Measurements from ENCODE around the gene PBX2.
"Not testable (repeated sequence)": the region's sequence is repeated elsewhere in the genome, so short reads cannot be mapped to it uniquely, and the experiment has no call there.

The PBX2 gene

DNA sequence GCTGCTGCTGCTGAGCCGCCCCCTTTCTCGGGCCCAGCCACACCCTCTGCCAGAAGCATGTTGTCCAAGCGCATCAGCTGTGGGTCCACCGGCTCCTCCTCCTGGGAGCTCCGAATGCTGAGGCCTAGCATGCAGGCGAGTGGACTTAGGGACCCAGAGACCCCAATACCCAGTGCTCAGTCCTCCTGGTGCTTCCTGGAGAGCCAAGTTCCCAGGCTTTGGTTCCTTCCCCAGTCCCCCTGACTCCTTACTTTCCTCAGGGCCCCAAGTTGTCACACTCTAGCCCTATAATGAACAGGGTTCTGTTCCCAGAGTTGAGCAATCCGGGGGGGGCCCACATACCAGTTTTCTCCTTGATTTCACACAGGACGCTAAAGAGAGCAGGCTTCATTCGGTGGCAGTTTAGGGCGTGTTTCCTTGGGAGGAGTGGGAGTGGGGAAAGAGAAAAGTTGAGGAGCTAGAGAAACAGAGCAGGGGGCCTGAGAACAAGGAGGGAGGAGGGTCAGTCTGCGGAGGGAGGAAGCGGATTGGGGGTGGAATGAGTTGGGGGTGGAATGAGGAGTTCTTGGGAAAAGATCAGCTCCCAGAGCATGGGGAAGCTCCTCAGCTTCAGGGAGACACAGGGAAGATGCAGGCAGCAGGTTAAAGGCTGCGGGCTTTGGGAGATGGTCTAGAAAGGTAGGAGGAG lies 1.5 kb downstream of the PBX2 start:
- no peaks in the 10 kb centered on the region for H3K27me3 ChIP-seq
- no peaks in the 10 kb centered on the region; the same call in 1 of the 2 replicates for H4K20me1 ChIP-seq
- H3K4me2 ChIP-seq, result peak overlapping the region; percentile 98
- TF ChIP-seq Cebpa-rat (IDR thresholded peaks at IDR 0.05), result no peak
- H3K9me3 ChIP-seq, result no peaks in the 10 kb centered on the region
- peak overlapping the region; percentile 80 for H3K4me3 ChIP-seq
- H3K4me1 ChIP-seq, result peaks cover 59% of the 10 kb centered on the region
- peak overlapping the region; percentile 95 for H3K9ac ChIP-seq
- H3K27ac ChIP-seq, result peak overlapping the region; percentile 94
- H3K36me3 ChIP-seq, result peaks cover 35% of the 10 kb centered on the region

DNA sequence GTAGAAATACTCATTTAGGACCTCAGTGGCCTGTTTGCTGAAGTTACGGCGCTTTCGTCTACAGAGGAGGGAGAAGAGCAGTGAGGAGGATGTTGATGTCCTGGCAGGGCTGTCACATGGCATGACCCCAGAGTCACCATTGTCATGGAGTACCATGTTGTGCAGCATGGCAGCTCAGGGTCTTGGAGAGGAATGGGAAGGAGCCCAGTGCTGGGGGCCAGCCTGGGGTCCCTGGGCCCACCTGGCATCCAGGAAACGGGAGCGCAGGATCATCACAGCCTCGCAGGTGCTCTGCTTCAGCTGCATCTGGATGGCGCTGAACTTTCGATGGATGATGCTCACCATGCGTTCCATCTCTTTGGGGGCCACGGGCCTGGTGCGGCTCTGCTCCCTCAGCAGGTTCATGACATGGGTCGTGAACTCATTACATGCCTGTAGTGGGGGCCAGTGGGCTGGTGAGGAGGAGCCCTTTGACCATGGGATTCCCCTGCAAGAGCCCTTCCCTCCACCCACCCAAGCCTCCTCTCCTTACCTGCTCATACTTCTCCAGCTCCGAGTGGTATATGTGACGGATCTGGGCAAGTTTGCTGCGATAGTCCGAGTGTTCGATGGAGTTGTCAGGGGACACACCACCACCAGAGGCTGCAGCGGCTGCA lies 2.1 kb downstream of the PBX2 start:
- peaks cover 42% of the 10 kb centered on the region for H3K36me3 ChIP-seq

DNA sequence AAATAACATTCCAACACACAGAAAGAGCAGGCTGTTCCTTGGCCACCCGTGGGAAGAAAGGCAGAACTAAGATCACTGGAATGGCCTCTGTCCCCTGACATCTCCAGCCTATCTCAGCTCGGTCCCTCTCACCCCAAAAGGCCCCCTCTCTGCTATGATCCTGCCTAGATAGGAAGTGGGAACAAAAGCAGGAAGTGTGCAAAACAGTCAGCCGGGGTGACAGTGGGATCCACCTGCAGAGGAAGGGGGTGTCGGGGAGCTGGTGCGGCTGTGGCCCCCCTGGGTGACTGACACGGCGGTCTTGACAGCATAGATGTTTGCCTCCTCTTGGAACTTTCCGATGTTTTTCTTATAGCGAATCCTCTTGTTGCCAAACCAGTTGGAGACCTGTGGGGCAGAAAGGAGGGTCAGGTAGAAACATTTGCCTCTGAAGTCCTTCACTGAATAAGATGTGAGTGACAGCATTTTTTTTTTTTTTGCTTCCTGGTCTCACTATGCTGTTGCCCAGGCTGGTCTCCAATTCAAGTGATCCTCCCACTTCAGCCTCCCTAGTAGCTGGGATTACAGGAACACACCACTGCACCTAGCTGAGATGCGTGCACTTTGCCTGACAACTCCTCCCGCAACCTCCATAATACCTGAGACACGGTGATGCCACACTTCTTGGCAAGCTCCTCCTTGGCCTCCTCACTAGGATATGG lies 2.8 kb downstream of the PBX2 start:
- no peaks in the 10 kb centered on the region for H3K27me3 ChIP-seq
- H3K36me3 ChIP-seq, result peaks cover 49% of the 10 kb centered on the region
- no peak overlapping the region for H3K4me3 ChIP-seq
- no peak for TF ChIP-seq Cebpa-rat (IDR thresholded peaks at IDR 0.05)
- H3K27ac ChIP-seq, result peak overlapping the region; percentile 32
- no peaks in the 10 kb centered on the region for H3K9me3 ChIP-seq
- H3K4me2 ChIP-seq, result peak overlapping the region; percentile 98
- H4K20me1 ChIP-seq, result no peaks in the 10 kb centered on the region; the same call in 1 of the 2 replicates
- peaks cover 48% of the 10 kb centered on the region for H3K4me1 ChIP-seq
- peak overlapping the region; percentile 46 for H3K9ac ChIP-seq

More for the DNA sequence above, 2.1 kb downstream of the PBX2 start:
- Histone ChIP-seq H3K27ac (peak overlapping the region; percentile 94; the same call in 1 of the 2 replicates), H3K4me1 (peaks cover 52% of the 10 kb centered on the region), H3K4me3 (peak overlapping the region; percentile 80; the same call in 1 of the 2 replicates), H3K4me2 (peak overlapping the region; percentile 98), H3K9ac (peak overlapping the region; percentile 95)
- H3K9me3 ChIP-seq, H3K27me3 ChIP-seq, H4K20me1 ChIP-seq: not testable (repeated sequence)

DNA sequence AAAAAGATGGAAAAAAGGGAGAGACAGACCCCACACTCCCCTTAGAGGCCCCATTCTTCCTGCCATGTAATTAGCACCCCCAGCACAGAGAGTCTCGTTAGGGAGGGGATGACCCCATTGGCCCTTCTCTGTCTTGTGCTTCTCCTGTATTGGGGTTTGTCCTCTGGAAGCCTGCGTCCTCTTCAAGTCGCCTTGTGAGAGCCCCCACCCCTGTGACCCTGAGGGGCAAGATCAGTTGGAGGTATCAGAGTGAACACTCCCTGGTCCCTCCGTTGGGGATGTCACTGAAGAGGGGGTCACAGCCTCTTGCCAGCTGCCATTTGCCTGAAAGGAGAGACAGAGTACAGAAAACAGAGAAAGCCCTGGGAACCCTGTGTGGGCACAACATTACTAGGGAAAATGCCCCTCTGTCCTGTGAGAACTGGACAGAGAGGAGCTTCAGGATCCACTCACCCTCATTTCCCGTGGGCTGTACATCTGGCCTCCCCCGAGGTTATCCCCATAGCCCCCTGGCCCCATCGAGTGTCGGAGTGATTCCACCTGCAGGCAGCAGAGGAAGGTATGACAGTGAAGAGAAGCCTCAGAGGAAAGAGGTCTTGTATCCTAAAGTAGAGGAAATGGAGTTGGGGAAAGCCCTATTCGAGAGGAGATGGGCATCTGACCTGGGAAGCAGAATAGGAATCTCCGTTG lies 3.7 kb downstream of the PBX2 start:
- Histone ChIP-seq H3K36me3 (peaks cover 57% of the 10 kb centered on the region), H3K4me1 (peaks cover 39% of the 10 kb centered on the region), H3K27ac (peak overlapping the region; percentile 32), H3K9ac (peak overlapping the region; percentile 46), H3K4me2 (peak overlapping the region; percentile 98)
- H3K9me3 ChIP-seq, H3K27me3 ChIP-seq, H4K20me1 ChIP-seq, H3K4me3 ChIP-seq: not testable (repeated sequence)

DNA sequence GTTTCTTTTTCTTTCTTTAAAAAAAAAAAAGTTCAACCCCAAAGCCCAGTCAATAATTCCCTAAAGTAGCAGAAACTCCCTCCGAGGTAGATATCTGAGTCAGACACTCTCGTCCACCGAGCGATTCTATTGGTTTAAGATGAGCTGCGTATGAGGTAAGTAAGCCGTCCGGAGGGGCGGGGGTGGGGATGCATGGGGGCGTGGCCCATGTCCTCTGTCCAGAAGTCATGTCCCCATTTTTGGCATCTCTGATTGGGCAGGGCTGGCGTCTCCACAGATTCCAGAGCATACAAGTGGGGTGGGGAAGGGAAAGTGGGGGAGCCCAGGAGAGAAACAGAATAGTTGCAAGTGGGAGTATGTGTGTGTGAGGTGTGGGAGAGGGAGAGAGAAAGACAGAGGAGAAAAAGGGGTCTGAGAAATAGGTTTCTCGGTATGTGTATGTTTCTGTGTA lies 4.3 kb downstream of the PBX2 start:
- H3K4me2 ChIP-seq, H3K9ac ChIP-seq: not testable (repeated sequence)
- H3K36me3 ChIP-seq, result peaks cover 63% of the 10 kb centered on the region

DNA sequence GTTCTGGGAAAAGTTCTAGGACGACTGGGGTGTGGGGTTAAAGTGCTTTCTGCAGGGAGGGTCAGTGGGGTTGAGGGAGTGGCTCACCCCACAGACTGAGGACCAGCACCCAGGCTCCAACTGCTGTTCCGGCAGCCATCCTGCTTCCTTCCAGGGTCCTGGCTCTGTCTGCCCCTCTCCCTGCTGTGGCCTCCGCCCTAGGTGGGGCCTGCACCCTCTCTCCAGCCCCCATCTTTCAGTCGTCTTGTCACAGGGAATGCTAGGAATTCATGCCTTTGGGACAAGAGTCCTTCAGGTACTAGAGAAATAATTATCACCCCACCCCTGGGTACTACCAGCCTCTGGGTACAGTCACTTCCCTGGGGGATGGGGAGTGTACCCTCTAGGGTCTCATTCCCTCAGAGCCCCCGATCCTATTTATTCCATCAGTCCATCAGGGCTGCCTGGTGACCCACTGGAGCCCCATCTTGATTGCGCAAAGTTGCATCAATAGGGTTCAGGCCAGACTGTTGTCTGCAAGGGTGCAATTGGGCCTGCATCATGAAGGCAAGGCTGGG lies 5.8 kb downstream of the PBX2 start, which contains the start of gene AGER:
Gene AGER (minus strand): TSS at position 170 of the 557 bp plus-strand sequence. CDS start 31 bp downstream, at position 139.
- peak within 1 kb of the TSS; percentile 37; the same call in 1 of the 2 replicates for H3K27ac ChIP-seq
- peak within 1 kb of the TSS; percentile 41; the same call in 1 of the 2 replicates for H3K9ac ChIP-seq

More for the DNA sequence above, 4.3 kb downstream of the PBX2 start:
- H4K20me1 ChIP-seq, H3K27ac ChIP-seq, H3K27me3 ChIP-seq, H3K4me3 ChIP-seq, H3K9me3 ChIP-seq: not testable (repeated sequence)
- peaks cover 35% of the 10 kb centered on the region for H3K4me1 ChIP-seq

DNA sequence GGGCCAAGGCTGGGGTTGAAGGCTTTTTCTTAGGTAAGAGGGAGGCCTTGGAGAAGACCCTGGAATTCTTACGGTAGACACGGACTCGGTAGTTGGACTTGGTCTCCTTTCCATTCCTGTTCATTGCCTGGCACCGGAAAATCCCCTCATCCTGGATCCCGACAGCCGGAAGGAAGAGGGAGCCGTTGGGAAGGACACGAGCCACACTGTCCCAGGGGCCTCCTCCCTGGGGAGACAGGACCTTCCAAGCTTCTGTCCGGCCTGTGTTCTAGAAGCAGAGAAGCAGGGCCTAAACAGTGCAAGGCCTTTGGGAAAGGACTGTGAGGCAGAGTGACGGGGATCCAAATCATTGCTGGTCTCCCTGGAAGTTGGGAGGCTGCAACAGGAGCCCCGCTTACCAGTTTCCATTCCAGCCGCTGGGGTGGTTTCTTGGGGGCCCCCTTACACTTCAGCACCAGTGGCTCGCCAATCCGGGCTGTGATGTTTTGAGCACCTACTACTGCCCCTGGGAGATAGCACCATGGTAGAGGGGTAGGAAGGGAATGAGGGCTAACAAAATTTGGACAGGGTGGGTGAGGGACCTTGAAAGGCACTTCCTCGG lies 6.4 kb downstream of the PBX2 start:
- Histone ChIP-seq H3K36me3 (peaks cover 78% of the 10 kb centered on the region), H4K20me1 (no peaks in the 10 kb centered on the region; the same call in 1 of the 2 replicates), H3K27me3 (no peaks in the 10 kb centered on the region), H3K4me1 (peaks cover 47% of the 10 kb centered on the region), H3K27ac (0 out of 2 replicates have a peak overlapping the region, but pooled peaks have one; percentile 13), H3K4me2 (no peak overlapping the region), H3K4me3 (no peak overlapping the region), H3K9me3 (no peaks in the 10 kb centered on the region), H3K9ac (peak overlapping the region; percentile 41; the same call in 1 of the 2 replicates)
- no peak for TF ChIP-seq Cebpa-rat (IDR thresholded peaks at IDR 0.05)

More for the DNA sequence above, 5.8 kb downstream of the PBX2 start, which contains the start of gene AGER:
- no peak for TF ChIP-seq Cebpa-rat (IDR thresholded peaks at IDR 0.05)
- Histone ChIP-seq H3K27me3 (no peaks in the 10 kb centered on the region), H4K20me1 (no peaks in the 10 kb centered on the region; the same call in 1 of the 2 replicates), H3K36me3 (peaks cover 78% of the 10 kb centered on the region), H3K9me3 (no peaks in the 10 kb centered on the region), H3K4me2 (no peak within 1 kb of the TSS), H3K4me1 (peaks cover 48% of the 10 kb centered on the region), H3K4me3 (no peak within 1 kb of the TSS)

DNA sequence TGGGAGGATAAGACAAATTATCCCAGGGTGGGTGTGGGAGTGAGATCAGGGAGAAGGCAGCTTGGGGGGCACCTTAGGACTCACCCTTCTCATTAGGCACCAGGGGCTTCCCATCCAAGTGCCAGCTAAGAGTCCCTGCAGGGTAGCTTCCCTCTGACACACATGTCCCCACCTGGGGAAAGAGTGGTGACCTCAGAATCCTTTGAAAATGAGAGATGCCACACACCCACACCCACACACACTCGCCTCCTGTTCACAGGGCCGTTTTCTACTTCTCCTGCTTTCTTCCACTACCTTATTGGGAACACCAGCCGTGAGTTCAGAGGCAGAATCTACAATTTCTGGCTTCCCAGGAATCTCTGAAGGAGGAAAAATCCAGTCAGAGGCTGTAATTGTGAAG lies 7.0 kb downstream of the PBX2 start:
- no peaks in the 10 kb centered on the region for H3K27me3 ChIP-seq
- H3K4me1 ChIP-seq, result peaks cover 42% of the 10 kb centered on the region
- TF ChIP-seq Cebpa-rat (IDR thresholded peaks at IDR 0.05), result no peak
- no peak overlapping the region for H3K4me2 ChIP-seq
- H4K20me1 ChIP-seq, result no peaks in the 10 kb centered on the region; the same call in 1 of the 2 replicates
- no peaks in the 10 kb centered on the region for H3K9me3 ChIP-seq
- H3K27ac ChIP-seq, result peak overlapping the region; percentile 37; the same call in 1 of the 2 replicates
- H3K36me3 ChIP-seq, result peaks cover 74% of the 10 kb centered on the region
- H3K9ac ChIP-seq, result peak overlapping the region; percentile 41; the same call in 1 of the 2 replicates
- H3K4me3 ChIP-seq, result no peak overlapping the region
